LNCAP (cell line): ENCODE measurements around the gene TPSG1.

Experiments
- CTCF ChIP-seq: fragments of 450-650 bp; IDR thresholded peaks from 2 replicates; pipeline ENCODE4 v1.5.1; 2017; ENCODE audit warnings: mild to moderate bottlenecking

Gene TPSG1

GRCh38 chr16:1220841-1221627 lies 4.0 kb downstream of the TPSG1 start:
- no peak for TF ChIP-seq CTCF

- no peak for TF ChIP-seq CTCF
Observed at GRCh38 chr16:1220098-1220728, 4.9 kb downstream of the TPSG1 start.

GRCh38 chr16:1218930-1219611 lies 6.0 kb downstream of the TPSG1 start:
- TF ChIP-seq CTCF: no peak

- no peak for TF ChIP-seq CTCF
Observed at GRCh38 chr16:1218061-1218929, 6.8 kb downstream of the TPSG1 start.

- no peak for TF ChIP-seq CTCF
Observed at GRCh38 chr16:1217526-1217925, 7.5 kb downstream of the TPSG1 start.

- no peak for TF ChIP-seq CTCF
Observed at GRCh38 chr16:1216681-1217400, 8.2 kb downstream of the TPSG1 start.

GRCh38 chr16:1216296-1216619 lies 8.8 kb downstream of the TPSG1 start:
- TF ChIP-seq CTCF: no peak
